NCI-H2227 (cell line): ENCODE results near the gene ELAVL2.
"Not testable (repeated sequence)": the region's sequence is repeated elsewhere in the genome, so short reads cannot be mapped to it uniquely, and the experiment has no call there.

Experiments used
- DNase-seq: peaks from one replicate; lab custom pipeline; 2025; ENCODE audit not compliant: unreplicated experiment; lab: John Stamatoyannopoulos, UW

ELAVL2 gene

GRCh38 chr9:23725279-23725946 lies 100.6 kb downstream of the ELAVL2 start:
- DNase-seq, result no peak

DNA sequence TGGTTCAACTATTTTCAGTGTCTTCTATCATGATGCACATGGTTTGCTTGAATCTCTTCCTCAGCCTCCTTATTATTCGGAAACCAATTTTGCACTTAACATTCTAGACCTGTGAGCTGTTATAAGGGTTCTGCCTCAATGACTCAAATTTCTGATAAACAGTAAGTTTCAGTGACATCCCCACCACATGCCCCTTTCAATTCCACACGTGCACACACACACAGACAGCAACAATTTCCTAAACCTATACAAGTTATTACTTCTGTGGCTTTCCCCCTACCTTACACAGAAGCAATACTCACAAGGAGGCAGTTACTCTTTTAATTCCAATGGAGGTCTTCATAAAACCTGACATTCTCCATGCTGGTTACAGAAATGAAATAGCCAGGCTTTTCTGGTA lies 102.4 kb downstream of the ELAVL2 start:
- no peak for DNase-seq

GRCh38 chr9:23723048-23723447 lies 103.0 kb downstream of the ELAVL2 start:
- DNase-seq, result not testable (repeated sequence)

- no peak for DNase-seq
Observed at GRCh38 chr9:23721466-23721865, 104.6 kb downstream of the ELAVL2 start.

GRCh38 chr9:23717505-23717904 lies 108.5 kb downstream of the ELAVL2 start:
- DNase-seq, result no peak

- DNase-seq, result no peak
Observed at GRCh38 chr9:23707249-23707648, 118.8 kb downstream of the ELAVL2 start.

GRCh38 chr9:23702311-23702922 lies 123.6 kb downstream of the ELAVL2 start:
- DNase-seq, result no peak

GRCh38 chr9:23701291-23701690 lies 124.7 kb downstream of the ELAVL2 start:
- no peak for DNase-seq

DNA sequence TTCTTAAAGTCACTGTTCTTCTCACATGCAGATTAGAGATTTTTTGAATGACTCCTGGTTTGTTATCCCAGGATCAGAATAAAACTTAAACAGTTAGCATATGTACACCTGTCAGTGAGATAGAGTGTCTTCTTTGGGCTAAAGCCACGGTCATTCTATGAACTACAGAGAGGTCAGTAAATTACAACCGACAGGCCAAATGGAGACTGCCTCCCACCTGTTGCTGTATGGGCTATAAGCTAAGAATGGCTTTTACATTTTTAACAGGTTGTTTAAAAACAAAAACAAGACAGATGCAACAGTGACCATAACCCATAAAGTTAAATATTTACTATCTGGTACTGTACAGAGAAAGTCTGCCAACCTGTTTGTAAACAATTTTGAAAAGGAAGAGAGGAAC lies 125.7 kb downstream of the ELAVL2 start:
- DNase-seq, result no peak

DNA sequence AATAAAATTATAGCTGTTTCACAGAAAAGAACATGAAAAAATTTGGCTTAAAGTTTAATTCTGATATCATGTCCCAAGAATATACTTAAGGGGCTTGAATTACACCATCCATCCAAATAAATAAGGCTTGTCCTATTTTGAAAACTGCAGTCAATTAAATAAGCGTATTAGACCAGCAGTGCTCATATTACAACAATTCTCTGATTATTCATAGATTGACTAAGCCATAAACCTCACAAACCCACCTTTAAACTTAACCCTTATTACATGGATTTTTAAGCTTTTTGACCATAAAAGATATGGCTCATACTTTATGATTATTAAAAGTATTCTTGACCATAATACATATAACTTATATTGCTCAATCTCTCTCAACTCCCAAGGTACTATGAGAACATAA lies 127.9 kb downstream of the ELAVL2 start:
- no peak for DNase-seq

GRCh38 chr9:23695572-23695971 lies 130.5 kb downstream of the ELAVL2 start:
- no peak for DNase-seq

DNA sequence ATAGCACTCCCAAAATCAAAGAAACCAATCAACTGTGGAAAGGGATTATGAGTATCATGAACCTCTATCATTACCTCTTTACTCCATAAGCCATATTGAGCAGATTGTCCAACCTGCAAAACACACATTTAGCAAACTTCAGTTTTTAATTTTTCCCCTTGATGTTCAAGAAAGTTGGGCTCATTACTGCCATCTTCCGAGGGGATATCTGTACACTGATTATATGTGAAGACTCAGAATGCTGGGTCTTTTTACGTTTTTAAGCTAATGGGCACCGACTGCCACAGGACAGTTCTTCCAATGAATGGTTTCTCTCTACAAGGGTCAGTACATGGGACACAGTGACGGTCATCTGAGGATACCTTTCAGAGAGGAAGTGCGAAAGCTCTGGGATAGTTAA lies 132.7 kb downstream of the ELAVL2 start:
- DNase-seq, result no peak

DNA sequence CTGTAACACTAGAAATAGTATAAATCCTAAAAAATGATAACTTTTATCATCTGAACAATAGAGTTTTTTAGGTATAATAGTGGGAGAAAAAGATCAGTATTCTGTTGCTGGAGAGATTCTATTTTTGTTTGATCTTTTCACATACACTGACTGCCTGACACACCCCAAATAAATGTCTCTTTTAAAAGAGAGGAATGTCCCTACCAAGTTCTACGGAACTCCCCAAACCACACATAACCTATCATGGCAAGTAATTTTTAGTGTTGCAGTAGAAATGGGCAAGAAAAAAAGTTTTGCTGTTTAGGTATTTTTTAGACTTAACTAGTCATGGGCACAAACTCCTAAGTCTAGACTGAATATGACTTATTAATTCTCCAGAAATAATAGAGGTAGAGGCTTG lies 139.1 kb downstream of the ELAVL2 start:
- no peak for DNase-seq

GRCh38 chr9:23686257-23686656 lies 139.8 kb downstream of the ELAVL2 start:
- no peak for DNase-seq

DNA sequence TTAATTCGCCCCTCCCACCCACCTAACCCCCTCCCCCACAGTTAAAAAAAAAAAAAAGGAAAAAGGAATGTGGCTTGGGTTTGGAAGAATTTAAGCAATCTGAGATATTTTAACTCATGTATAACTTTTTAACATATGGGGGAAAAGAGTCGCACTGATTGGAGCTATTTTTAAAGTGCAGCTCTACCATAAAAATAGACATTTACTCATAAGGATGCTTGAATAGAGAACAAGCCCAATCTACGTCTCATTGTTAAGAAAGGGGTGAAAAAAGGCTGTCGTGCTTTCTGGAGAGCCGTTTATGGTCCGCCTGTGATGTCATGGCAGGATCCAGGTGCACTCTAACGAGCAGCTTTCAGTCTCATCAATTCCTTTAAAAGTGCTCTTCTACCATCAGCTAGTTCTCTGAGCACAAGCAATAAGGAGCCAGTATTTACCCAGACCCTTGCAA lies 142.4 kb downstream of the ELAVL2 start:
- DNase-seq, result no peak

- no peak for DNase-seq
Observed at GRCh38 chr9:23682891-23683431, 143.1 kb downstream of the ELAVL2 start.

DNA sequence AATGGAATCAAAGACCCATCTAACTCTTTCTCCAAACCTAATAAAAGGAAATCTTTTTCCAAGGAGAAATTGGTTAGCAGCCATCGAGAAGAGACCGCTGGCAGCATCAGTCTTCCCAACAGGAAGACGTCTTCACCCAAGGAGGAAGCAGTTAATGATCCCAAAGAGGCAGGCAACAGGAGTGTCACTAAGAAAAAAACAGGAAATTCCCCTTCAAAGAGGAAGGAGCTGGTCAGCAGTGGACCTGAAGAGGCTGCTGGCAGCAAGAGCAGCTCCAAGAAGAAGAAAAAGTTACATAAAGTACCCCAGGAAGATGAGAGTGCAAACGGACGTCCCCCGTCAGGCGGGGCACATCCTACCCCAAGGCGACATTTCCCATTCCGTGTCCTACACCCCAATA lies 143.7 kb downstream of the ELAVL2 start:
- DNase-seq, result no peak

DNA sequence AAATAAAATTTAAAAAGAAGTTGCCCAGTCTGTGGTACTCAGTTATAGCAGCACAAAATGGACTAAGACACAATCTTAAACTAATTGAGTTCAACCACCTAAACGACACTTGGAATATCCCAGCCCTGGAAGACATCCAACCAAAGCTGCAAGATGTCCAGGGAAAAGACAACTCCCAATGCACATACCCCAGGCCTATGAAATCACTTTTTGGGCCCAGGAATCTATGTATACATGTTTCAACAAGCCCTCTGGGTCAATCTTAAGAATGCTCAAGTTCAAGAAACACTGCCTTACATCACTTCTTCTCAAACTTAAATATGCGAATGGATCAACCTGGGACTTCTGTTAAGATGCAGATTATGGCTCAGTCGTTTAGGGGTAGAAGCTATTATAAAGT lies 148.6 kb downstream of the ELAVL2 start:
- DNase-seq, result no peak

DNA sequence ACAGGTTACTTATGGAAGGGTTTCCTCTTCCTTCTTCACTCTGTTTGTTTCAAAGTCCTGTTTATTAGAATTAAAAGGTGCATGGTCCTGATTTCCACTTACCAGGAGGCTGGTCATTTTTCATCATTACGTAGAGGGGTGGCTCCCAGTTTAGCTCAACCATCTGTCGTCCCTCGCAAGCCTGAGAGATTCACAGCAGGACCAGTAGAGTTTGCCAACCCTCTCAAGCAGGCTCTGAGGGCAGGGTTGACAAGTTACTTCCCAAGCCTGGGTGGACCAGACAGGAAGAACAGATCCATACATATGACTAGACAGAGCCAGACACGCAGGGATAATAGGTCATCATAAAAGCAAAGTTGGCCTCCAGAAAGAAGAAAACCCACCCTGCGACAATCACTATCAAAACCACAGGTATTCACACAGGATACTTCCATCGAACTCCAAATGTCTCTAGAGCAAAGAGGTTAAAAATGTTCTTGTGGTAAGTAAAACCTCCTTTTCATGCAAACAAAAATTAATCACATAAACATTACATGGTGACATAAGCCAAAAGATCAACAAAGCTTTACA lies 151.9 kb downstream of the ELAVL2 start:
- DNase-seq, result no peak

GRCh38 chr9:23672151-23672550 lies 153.9 kb downstream of the ELAVL2 start:
- DNase-seq, result no peak

DNA sequence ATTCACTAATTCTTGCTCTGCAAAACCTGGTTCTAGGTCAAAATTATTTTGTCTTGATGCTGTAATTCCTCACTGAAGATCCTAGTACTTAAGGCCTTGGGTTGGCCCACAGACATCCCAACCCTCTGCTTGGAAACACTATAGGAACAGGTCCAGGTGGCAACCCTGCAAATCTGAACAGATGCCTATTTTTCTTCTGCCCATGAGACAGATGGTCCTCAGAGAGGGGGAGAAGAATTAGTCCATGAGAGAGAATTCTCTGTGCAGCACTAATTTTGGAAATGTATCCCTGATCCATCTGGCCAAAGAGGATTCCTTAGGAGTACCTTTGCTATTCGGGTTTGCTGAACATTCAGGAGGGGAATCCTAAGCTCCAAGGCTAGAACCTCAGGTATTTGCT lies 156.3 kb downstream of the ELAVL2 start:
- DNase-seq, result no peak

DNA sequence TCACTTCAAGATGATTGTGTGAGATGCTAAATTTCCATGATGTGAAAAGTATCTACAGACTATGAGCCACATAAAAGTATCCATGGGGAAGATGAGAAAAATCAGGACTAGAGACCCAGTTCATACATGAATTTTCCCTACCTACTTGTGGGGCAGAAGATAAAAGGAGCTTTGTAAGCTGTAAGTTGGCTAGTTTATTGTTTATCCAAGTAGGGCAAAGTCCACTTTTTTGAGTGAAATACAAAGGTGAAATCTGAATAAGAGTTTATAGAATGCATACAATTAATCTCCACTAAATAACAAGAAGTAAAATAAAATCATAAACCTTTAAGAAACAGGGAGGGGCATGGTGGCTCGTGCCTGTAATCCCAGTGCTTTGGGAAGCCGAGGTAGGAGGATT lies 160.4 kb downstream of the ELAVL2 start:
- DNase-seq, result no peak
